Fibroblast of mammary gland (primary cell): Measurements from ENCODE around the gene CACNG1.

Experiments
- DNase-seq: peaks from one replicate; pipeline ENCODE4 v3.0.0-alpha.2; 2010; ENCODE audit warnings: low read depth
- H3K4me3 ChIP-seq: 2 replicates; pipeline ENCODE4 v1.5.1; 2011; ENCODE audit warnings: low read depth, mild to moderate bottlenecking, low read length, moderate library complexity; ENCODE audit not compliant: control insufficient read depth
- CTCF ChIP-seq: conservative IDR thresholded peaks from 2 replicates; pipeline ENCODE4 v1.5.1; 2011; ENCODE audit warnings: low read depth, low read length, inconsistent platforms; ENCODE audit not compliant: control insufficient read depth, insufficient read depth

The CACNG1 gene

GRCh38 chr17:67050066-67050465, 5.7 kb downstream of the CACNG1 start:
- DNase-seq, result no peak
- no peak for TF ChIP-seq CTCF
- no peak overlapping the region for H3K4me3 ChIP-seq

- DNase-seq, result no peak
- TF ChIP-seq CTCF, result no peak
- no peak overlapping the region for H3K4me3 ChIP-seq
These were observed 6.3 kb downstream of the CACNG1 start for GRCh38 chr17:67050471-67051154.

- no peak overlapping the region for H3K4me3 ChIP-seq
- no peak for TF ChIP-seq CTCF
- no peak for DNase-seq
These were observed 6.8 kb downstream of the CACNG1 start for GRCh38 chr17:67051155-67051538.

- H3K4me3 ChIP-seq, result no peak overlapping the region
- no peak for DNase-seq
- TF ChIP-seq CTCF, result no peak
These were observed 7.5 kb downstream of the CACNG1 start for GRCh38 chr17:67051837-67052236.

- no peak for DNase-seq
- no peak for TF ChIP-seq CTCF
- H3K4me3 ChIP-seq, result no peak overlapping the region
These were observed 8.5 kb downstream of the CACNG1 start for GRCh38 chr17:67052720-67053437.

- TF ChIP-seq CTCF, result no peak
- DNase-seq, result no peak
These were observed 9.2 kb downstream of the CACNG1 start for GRCh38 chr17:67053438-67054000.

More at GRCh38 chr17:67053438-67054000, 9.2 kb downstream of the CACNG1 start:
- no peak overlapping the region for H3K4me3 ChIP-seq
